Dermis lymphatic vessel endothelial cell (primary cell): ENCODE data around the gene LRG1. TPM values are rescaled to one million over a fixed set of nuclear protein-coding genes. Genes with fewer than 3 reads are reported as not detected.

Experiments
- total RNA-seq: library from RNA; depleted of rRNA; stranded (reverse); fragments of >200 nt; gene quantifications from 2 replicates; pipeline ENCODE4 v1.2.1, GENCODE V29; 2014

Gene LRG1, protein sequence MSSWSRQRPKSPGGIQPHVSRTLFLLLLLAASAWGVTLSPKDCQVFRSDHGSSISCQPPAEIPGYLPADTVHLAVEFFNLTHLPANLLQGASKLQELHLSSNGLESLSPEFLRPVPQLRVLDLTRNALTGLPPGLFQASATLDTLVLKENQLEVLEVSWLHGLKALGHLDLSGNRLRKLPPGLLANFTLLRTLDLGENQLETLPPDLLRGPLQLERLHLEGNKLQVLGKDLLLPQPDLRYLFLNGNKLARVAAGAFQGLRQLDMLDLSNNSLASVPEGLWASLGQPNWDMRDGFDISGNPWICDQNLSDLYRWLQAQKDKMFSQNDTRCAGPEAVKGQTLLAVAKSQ
- 0.95 and 2.4 TPM in 2 replicates for total RNA-seq

DNA sequence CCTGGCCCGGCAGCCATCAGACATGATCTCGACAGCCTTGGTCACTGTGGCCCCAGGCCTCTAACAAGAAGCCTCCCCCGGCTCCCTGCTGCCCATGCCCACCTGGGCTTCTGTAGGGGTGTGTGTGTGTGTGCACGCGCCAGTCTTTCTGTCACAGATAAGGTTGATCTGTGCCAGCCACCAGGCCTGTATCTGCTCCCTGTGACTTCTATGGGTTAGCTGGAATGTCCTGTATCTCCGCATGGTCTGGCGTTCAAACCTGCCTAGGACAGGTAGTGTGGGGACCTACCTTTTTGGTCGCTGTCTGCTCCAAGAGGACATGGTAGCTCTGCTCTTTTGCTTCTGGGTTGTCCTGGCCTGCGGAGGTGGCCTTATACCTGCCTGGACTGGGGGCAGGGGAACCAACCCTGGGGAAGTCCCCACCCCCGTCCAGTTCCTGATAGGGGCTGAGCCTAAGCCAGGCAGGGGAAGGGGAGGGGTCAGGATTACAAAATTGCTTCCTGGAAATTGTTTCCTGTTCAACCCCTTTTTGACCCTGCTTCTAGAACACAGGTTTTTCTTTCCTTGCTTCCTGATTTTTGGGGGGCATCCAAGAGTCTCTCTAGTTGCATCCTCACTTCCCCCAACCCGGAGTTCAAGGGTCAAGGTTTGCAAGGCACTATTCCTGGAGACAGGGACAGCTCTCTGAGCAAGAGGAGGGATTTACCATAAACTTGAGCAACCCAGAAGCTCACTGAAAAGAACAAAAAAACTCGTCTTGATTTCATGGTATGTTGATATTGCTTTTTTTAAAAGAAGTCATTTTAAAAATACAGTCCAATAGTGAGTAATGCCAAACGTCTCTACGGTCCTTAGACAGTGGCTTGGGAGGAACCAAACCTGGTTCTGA, at the start of gene LRG1:
TSS of gene LRG1 (minus strand) at position 344 of the 889 bp plus-strand sequence. CDS start at position 321, 23 bp downstream.

DNA sequence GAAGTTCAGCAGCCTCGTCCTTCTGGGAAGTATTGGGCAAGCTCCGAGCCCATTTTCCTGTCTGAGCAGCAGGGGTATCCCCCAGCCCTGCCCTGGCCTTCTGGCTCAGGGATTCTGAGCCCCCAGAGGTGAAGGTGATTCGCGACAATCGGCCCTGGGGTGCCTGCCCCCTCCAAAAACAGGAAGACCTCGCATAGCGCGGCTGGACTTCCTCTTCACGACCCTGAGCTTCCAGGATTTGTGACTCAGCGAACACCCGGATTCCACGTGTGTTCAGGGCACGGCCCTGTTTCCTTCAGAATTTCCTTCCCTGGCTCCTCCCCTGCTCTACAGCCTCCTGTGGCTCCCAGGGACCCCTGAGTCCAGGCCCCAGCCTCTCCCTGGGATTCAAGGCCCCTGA, 19.7 kb upstream of the LRG1 start, which contains the start of gene SEMA6B:
TSS of gene SEMA6B (minus strand) at position 116 of the 400 bp plus-strand sequence. CDS start 1,227 bp downstream, outside the sequence.

GRCh38 chr19:4534836-4535658, 4.8 kb downstream of the LRG1 start, which contains the start of gene PLIN5:
TSS of gene PLIN5 (minus strand) at chr19:4535224. CDS start at chr19:4534074, 1,150 bp downstream.

DNA sequence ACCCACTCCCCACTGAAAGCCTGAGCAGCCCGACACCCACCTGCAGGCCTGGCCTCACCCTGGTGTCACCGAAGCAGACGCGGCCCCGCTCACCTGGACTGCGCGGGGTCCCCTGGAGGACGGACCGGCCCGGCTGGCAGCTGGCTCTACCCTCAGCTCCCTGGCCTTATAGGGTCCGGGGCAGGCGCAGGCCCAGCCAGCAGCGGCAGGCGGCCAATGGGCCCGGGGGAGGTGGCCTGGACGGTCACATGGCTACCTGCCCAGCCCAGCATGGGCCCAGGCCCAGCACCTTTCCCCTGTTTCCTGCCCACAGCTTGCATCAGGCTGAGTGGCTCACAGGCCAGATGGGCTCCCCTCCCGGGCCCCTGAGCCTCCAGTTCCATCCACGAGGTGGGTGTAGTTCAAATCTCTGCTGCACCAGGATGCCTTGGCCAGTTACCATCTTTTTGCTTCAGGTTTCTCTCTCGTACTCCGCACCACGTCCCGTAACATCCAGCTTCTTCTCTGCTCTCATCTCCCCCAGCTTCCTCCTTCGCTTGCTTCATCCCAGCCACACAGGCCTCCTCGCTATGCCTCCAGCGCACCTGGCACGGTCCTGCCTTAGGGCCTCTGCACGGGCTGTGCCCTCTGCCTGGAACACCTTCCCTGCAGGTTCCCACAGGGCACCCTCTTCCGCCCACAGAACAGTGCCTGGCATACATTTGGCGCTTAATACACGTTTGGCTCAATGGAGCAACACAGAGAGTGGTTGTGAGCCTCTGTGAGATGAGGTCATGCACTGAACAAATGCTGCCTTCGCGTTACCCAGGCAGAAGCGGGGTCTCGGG, 21.3 kb downstream of the LRG1 start, which contains the start of gene PLIN4:
TSS of gene PLIN4 (minus strand) at position 142 of the 827 bp plus-strand sequence. CDS start 214 bp downstream, outside the sequence.

Other genes with a start within 250 kb of the LRG1 start
- not detected in 2 replicates for gene TMIGD2, start 237.6 kb downstream of the LRG1 start, total RNA-seq
- 2.4 and 2.6 TPM in 2 replicates for gene FSD1, start 235.4 kb downstream of the LRG1 start, total RNA-seq
- gene STAP2, start 201.2 kb downstream of the LRG1 start, total RNA-seq = 32.1 and 36.4 TPM in 2 replicates
- 5.8 and 8.9 TPM in 2 replicates for gene MPND, start 196.5 kb downstream of the LRG1 start, total RNA-seq
- gene SH3GL1, start 139.5 kb downstream of the LRG1 start, total RNA-seq = 41.2 and 83.9 TPM in 2 replicates
- gene CHAF1A, start 137.4 kb downstream of the LRG1 start, total RNA-seq = 3.4 and 3.7 TPM in 2 replicates
- 75.3 and 97.5 TPM in 2 replicates for gene UBXN6, start 82.2 kb downstream of the LRG1 start, total RNA-seq
- gene HDGFL2, start 67.7 kb downstream of the LRG1 start, total RNA-seq = 43.0 and 45.8 TPM in 2 replicates
- gene PLIN4, start 21.6 kb downstream of the LRG1 start, total RNA-seq = 1.1 and 1.5 TPM in 2 replicates
- 23.5 and 27.5 TPM in 2 replicates for gene PLIN5, start 4.8 kb downstream of the LRG1 start, total RNA-seq
- gene SEMA6B, start 19.6 kb upstream of the LRG1 start, total RNA-seq = 27.9 and 41.9 TPM in 2 replicates
- gene TNFAIP8L1, start 99.5 kb upstream of the LRG1 start, total RNA-seq = 61.8 and 96.2 TPM in 2 replicates
- gene MYDGF, start 130.3 kb upstream of the LRG1 start, total RNA-seq = 143 and 186 TPM in 2 replicates
- 11.7 and 12.1 TPM in 2 replicates for gene DPP9, start 183.8 kb upstream of the LRG1 start, total RNA-seq